Measurements from ENCODE around the gene PRDM11. TPM values are rescaled to one million over a fixed set of nuclear protein-coding genes. Genes with fewer than 3 reads are reported as not detected.

The PRDM11 gene
- total RNA-seq, 1 donor from 2014 or later: 18.3 TPM

- no peaks in the 10 kb centered on the region for H3K36me3 ChIP-seq
- no peak for DNase-seq
- intact Hi-C loops (cut with DNase I): no loop called here
Observed at GRCh38 chr11:45263773-45264172, 117.3 kb downstream of the PRDM11 start.

GRCh38 chr11:45264839-45265515 lies 118.5 kb downstream of the PRDM11 start:
- DNase-seq (no peak), ATAC-seq (no peak)
- no peaks in the 10 kb centered on the region for H3K36me3 ChIP-seq
- no peak overlapping the region for H3K4me3 ChIP-seq
- H3K4me1 ChIP-seq: no peaks in the 10 kb centered on the region
- intact Hi-C loops (cut with DNase I): no loop called here
- no peak for TF ChIP-seq CTCF (IDR thresholded peaks at IDR 0.05)
- H3K27me3 ChIP-seq: peaks cover 14% of the 10 kb centered on the region
- no peak overlapping the region for H3K27ac ChIP-seq
- no peaks in the 10 kb centered on the region for H3K9me3 ChIP-seq

More at GRCh38 chr11:45263773-45264172, 117.3 kb downstream of the PRDM11 start:
- ATAC-seq: no peak
- peaks cover 12% of the 10 kb centered on the region for H3K27me3 ChIP-seq
- H3K27ac ChIP-seq: no peak overlapping the region
- H3K4me1 ChIP-seq: no peaks in the 10 kb centered on the region
- TF ChIP-seq CTCF (IDR thresholded peaks at IDR 0.05): no peak
- no peaks in the 10 kb centered on the region for H3K9me3 ChIP-seq
- no peak overlapping the region for H3K4me3 ChIP-seq

GRCh38 chr11:45265969-45266675 lies 119.7 kb downstream of the PRDM11 start:
- intact Hi-C loops (cut with DNase I): no loop called here
- H3K27ac ChIP-seq: no peak overlapping the region
- no peaks in the 10 kb centered on the region for H3K36me3 ChIP-seq
- DNase-seq (no peak), ATAC-seq (no peak)
- H3K4me3 ChIP-seq: no peak overlapping the region
- H3K27me3 ChIP-seq: peaks cover 9% of the 10 kb centered on the region
- TF ChIP-seq CTCF (IDR thresholded peaks at IDR 0.05): no peak
- no peaks in the 10 kb centered on the region for H3K4me1 ChIP-seq
- no peaks in the 10 kb centered on the region for H3K9me3 ChIP-seq

- H3K4me1 ChIP-seq: no peaks in the 10 kb centered on the region
- H3K9me3 ChIP-seq: no peaks in the 10 kb centered on the region
- H3K36me3 ChIP-seq: no peaks in the 10 kb centered on the region
- no peak for DNase-seq
- ATAC-seq: no peak
- no peak for TF ChIP-seq CTCF (IDR thresholded peaks at IDR 0.05)
- no peak overlapping the region for H3K27ac ChIP-seq
- intact Hi-C loops (cut with DNase I): no loop called here
- peaks cover 7% of the 10 kb centered on the region for H3K27me3 ChIP-seq
- no peak overlapping the region for H3K4me3 ChIP-seq
Observed at GRCh38 chr11:45266676-45267020, 120.2 kb downstream of the PRDM11 start.

DNA sequence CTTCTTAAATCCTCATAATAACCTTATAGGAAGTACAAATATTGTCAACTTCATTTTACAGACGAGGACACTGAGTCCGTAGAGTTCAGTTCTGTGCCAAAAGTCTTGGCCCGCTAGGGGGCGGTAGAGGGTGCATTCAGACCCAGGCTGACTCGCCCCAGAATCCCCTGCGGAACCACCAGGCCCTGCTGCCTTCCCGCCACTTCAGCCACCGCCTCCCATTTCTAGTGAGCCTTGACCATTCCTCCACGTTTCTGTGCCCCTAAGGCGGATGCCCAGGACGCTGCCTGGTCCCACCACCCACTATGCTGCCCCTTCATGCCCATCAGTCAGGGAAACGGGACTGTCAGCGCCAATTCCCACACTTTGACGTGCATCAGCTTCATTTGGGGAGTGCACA lies 120.6 kb downstream of the PRDM11 start:
- no peak overlapping the region for H3K27ac ChIP-seq
- intact Hi-C loops (cut with DNase I): no loop called here
- peaks cover 7% of the 10 kb centered on the region for H3K27me3 ChIP-seq
- peak; percentile 30 for TF ChIP-seq CTCF (IDR thresholded peaks at IDR 0.05)
- no peaks in the 10 kb centered on the region for H3K4me1 ChIP-seq
- no peaks in the 10 kb centered on the region for H3K36me3 ChIP-seq
- H3K4me3 ChIP-seq: no peak overlapping the region
- H3K9me3 ChIP-seq: no peaks in the 10 kb centered on the region
- ATAC-seq: no peak
- DNase-seq: no peak
